Activated CD8-positive, alpha-beta memory T cell treated with anti-CD3 and anti-CD28 coated beads, Interleukin-2, amount 50 U/mL, for 1 hour (primary cell): ENCODE measurements around the gene ERCC8.
"Not testable (repeated sequence)": the region's sequence is repeated elsewhere in the genome, so short reads cannot be mapped to it uniquely, and the experiment has no call there.

ENCODE experiments used
- DNase-seq: peaks from one replicate; pipeline ENCODE4 v3.0.0-alpha.2; 2020; ENCODE audit errors: extremely low read depth

The ERCC8 gene

DNA sequence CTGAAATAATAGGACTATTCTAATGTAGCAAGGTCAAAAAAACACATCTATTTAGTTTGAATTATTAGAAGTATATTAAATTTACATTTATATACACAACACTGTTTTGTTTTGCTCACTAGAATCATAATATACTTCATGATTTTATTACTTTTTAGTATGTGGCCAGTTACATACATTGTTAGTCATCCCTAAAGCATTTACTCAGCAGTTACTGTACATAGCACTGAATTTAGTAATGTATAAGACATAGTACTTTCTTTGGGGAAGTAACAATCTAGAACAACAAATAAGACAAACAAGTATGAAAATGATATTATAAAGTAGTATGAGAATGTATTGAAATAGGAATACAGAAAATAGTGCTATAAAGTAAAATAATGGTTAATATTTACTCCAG is 28.2 kb downstream of the ERCC8 start:
- no peak for DNase-seq

DNA sequence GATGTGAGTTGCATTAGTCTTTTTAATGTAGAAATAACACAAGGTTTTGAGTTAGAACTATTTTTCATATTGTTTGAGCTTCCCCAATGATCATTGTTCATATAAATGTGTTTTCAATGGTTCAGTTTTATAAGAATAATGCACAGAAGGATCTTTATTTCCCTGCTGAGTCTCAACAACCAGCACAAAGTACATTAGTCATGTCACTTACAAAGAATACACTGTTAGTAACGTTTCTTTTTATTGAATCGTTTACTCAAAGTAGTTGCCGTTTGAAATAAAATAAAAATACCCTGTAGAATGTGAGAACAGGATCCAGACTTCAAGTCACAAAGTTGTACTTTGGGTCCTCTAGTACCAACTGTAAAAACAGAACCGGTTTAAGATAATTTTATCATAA is 41.5 kb downstream of the ERCC8 start:
- DNase-seq = no peak

GRCh38 chr5:60896991-60897390 is 47.9 kb downstream of the ERCC8 start:
- DNase-seq = no peak

DNA sequence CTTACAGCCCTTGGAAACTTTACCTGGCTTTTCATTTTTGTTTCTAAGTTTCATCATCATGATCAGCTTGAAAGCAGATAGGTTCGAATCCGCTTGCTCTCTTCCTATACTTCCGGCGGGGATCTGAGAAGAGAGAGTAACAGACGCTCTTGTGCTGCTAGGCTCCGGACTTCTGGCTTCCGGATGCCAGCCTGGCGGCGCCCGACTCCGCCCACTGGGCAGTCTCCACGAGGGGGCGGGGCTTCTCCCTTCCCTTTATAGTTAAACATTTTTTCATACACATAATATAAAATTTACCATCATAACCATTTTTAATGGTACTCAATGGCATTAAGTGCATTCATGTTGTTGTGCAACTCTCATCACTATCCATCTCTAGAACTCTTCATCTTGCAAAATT is 51.3 kb downstream of the ERCC8 start:
- DNase-seq = no peak

GRCh38 chr5:60891667-60892066 is 53.2 kb downstream of the ERCC8 start:
- no peak for DNase-seq

- no peak for DNase-seq
Observed at GRCh38 chr5:60888359-60889061, 56.4 kb downstream of the ERCC8 start.

GRCh38 chr5:60887746-60888145 is 57.1 kb downstream of the ERCC8 start:
- DNase-seq = no peak

GRCh38 chr5:60887096-60887495 is 57.8 kb downstream of the ERCC8 start:
- DNase-seq = no peak

DNA sequence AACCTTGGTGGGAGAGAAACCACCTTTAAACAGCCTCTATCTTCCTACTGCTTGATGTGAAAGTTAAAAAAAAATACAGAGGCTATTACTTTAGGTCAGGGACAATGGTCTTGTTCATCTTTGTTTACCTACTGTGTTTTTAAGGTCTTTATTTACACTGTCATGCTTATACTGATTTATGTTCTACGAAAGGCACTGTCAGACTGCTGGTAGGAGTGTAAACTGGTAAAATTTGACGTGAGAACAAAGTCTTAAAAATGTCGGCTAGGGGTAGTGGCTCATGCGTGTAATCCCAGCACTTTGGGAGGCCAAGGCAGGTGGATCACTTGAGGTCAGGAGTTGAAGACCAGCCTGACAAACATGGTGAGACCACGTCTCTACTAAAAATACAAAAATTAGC is 58.7 kb downstream of the ERCC8 start:
- no peak for DNase-seq

DNA sequence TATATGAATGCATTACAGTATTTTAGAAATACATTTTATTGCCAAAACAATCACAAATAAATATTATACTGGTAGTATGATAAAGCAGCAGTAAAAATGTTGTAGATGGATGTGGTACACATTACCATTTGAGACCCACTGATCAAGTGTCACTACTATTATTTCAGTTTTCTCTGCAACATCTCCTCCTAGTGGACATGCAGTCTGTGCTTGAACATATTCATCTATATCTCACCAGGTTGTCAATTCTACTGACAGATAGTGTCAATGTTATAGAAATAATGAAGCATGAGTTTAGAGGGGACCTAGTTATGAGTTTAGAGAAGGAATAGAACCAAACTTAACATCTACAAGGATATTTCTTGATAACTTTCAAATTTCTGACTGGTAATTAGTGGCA is 61.6 kb downstream of the ERCC8 start:
- no peak for DNase-seq

- no peak for DNase-seq
Observed at GRCh38 chr5:60872892-60873291, 72.0 kb downstream of the ERCC8 start.

GRCh38 chr5:60870857-60871256 is 74.0 kb downstream of the ERCC8 start:
- no peak for DNase-seq

DNA sequence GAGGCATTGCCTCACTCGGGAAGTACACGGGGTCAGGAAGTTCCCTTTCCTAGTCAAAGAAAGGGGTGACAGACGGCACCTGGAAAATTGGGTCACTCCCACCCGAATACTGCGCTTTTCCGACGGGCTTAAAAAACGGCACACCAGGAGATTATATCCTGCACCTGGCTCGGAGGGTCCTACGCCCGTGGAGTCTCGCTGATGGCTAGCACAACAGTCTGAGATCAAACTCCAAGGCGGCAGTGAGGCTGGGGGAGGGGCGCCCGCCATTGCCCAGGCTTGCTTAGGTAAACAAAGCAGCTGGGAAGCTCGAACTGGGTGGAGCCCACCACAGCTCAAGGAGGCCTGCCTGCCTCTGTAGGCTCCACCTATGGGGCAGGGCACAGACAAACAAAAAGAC is 84.3 kb downstream of the ERCC8 start:
- not testable (repeated sequence) for DNase-seq

DNA sequence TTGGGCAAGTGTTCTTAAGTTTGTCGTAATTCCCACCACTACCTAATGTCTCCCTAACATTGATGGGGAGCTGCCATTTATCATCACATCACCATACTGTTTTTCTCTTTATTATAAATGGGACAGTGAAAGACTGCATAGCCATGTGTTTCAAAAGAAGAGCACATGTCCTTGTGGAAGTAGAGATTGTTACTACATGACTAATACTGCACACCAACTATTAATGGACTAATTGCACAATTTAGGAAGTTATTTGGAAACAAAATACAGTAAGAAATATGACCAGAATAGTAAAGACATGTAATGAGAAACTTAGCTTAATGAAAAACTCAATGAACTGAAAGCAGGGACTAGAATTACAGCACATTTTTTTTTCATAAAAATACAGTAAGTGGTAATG is 88.8 kb downstream of the ERCC8 start:
- no peak for DNase-seq

DNA sequence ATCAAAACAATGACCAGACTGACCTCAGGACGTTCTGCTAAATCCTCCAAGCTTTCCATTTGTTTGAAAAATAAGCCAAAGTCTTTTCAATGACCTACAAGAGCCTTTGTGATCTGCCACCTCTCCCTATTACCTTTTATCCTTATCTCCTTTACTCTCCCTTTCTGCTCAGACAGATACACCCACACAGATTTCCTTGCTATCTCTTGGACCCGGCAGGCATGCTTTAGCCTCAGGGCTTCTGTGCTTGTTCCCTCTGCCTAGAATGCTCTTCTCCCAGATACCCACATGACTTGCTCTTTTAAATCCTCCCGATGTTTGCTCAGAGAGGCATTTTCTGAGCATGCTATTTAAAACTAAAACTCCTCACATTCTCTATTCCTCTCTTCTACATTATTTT is 91.9 kb downstream of the ERCC8 start:
- no peak for DNase-seq

DNA sequence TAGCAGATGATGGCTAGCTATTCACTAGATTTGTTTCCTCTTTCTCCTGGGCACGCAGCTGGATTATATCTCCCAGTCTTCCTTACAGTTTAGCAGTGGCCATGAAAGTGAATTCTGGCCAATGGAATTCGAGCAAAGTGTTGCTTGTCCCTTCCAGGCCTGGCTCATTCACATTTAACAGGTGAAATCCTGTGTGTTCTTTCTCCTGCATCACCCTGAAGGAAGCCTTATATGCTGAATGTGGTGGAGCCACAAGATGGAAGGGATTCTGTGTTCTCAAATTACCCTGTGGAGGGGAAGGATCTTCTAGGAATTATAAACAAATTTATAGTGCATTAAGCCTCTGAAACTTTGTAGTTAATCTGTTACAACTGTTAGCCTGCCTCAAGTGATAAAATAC is 92.6 kb downstream of the ERCC8 start:
- DNase-seq = no peak

DNA sequence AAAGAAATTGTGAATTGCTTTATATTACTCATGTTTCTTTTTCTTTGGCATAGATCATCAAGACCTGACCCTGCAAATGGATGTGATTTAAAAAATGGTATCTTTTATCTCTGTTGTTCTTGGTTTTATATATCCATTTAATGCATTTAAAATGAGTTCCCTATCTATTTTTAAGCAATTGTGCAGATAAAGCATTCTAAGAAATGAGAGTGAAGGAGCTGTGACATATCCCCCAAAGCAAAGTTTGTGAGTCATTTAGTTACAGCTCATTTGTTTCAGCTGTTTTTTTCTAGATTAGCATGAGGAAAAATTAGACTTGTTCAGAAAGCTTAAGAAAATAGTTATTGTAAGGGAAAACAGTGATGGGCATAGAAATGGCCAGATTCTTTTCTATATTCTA is 93.2 kb downstream of the ERCC8 start:
- no peak for DNase-seq

DNA sequence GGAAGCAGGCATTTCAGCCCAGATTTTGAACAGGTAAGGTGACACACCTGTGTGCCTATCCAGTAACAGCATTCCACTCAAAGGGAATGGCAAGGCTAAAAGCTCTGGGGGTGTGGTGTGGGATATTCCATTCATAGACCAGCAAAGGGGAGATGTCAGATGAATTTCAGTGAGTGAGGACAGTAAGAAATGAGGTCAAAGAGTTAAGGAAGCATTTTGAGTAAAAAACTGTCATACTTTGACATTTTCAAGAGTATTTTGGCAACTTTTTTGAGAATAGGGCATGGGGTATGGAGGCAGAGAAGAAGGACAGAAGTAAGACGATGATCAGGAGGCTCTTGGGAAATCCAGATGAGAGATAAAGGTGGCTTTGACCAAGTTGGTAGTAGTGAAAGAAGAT is 98.6 kb downstream of the ERCC8 start:
- DNase-seq = no peak

- DNase-seq = no peak
Observed at GRCh38 chr5:60843936-60844905, 100.6 kb downstream of the ERCC8 start, which contains the start of gene ELOVL7. TSS of gene ELOVL7 (minus strand) at chr5:60844269. CDS start at chr5:60787397, 56,872 bp downstream.

GRCh38 chr5:60843386-60843935 is 101.4 kb downstream of the ERCC8 start:
- DNase-seq = no peak

- DNase-seq = no peak
Observed at GRCh38 chr5:60842871-60843385, 101.9 kb downstream of the ERCC8 start.

DNA sequence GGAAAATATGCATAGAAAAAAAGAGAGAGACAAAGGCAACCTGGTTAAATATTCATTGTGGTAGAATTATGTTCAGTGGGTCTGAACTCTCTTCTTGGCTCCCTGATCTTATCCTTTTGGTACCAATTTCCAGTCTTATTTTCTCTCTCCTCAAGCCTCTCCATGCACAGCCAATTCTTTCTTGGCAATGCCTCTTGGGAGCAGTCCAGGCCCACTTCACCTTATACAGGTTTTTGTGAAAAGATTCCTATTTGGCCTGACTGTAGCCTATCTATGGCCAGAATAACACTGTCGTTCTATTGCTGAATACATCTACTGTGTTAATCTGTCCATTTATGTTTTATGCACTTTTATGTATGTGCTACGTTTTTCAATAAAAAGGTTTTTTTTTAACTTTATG is 103.5 kb downstream of the ERCC8 start:
- DNase-seq = no peak
